GM18502 (cell line): ENCODE measurements around the gene RNF26.
A peak's percentile ranks its signal among the peaks of the same experiment; 100 is the strongest.

Experiments
- ATAC-seq: cut with Tn5 transposase; IDR thresholded peaks from one replicate; pipeline ENCODE4 v1.9.1; 2021; ENCODE audit warnings: mild to moderate bottlenecking; ENCODE audit not compliant: unreplicated experiment, poor library complexity

RNF26 gene

GRCh38 chr11:119334174-119334930, at the start of gene RNF26:
Gene RNF26 (plus strand): TSS chr11:119334527. CDS start chr11:119335123, 596 bp downstream.
- peak; percentile 93 for ATAC-seq

- ATAC-seq, result no peak
These were observed 48.9 kb upstream of the RNF26 start for GRCh38 chr11:119285431-119285830.

- no peak for ATAC-seq
These were observed 46.1 kb upstream of the RNF26 start for GRCh38 chr11:119288219-119288618.

GRCh38 chr11:119290894-119291497, 43.3 kb upstream of the RNF26 start:
- ATAC-seq, result no peak

GRCh38 chr11:119293461-119293860, 40.9 kb upstream of the RNF26 start:
- ATAC-seq, result no peak

- ATAC-seq, result no peak
These were observed 39.1 kb upstream of the RNF26 start for GRCh38 chr11:119295178-119295577.

GRCh38 chr11:119297938-119298337, 36.4 kb upstream of the RNF26 start:
- ATAC-seq, result no peak

- no peak for ATAC-seq
These were observed 35.6 kb upstream of the RNF26 start for GRCh38 chr11:119298726-119299125.

GRCh38 chr11:119299416-119299815, 34.9 kb upstream of the RNF26 start:
- ATAC-seq, result no peak

GRCh38 chr11:119300198-119300964, 33.9 kb upstream of the RNF26 start:
- ATAC-seq, result no peak

GRCh38 chr11:119303227-119303718, 31.1 kb upstream of the RNF26 start:
- no peak for ATAC-seq

GRCh38 chr11:119305556-119306372, 28.6 kb upstream of the RNF26 start:
- no peak for ATAC-seq

GRCh38 chr11:119306373-119306890, 27.9 kb upstream of the RNF26 start:
- no peak for ATAC-seq

- ATAC-seq, result no peak
These were observed 27.1 kb upstream of the RNF26 start for GRCh38 chr11:119307219-119307618.

- no peak for ATAC-seq
These were observed 26.4 kb upstream of the RNF26 start for GRCh38 chr11:119307974-119308373.

GRCh38 chr11:119309411-119309810, 24.9 kb upstream of the RNF26 start:
- no peak for ATAC-seq

- ATAC-seq, result no peak
These were observed 24.2 kb upstream of the RNF26 start for GRCh38 chr11:119309953-119310681.

- no peak for ATAC-seq
These were observed 23.7 kb upstream of the RNF26 start for GRCh38 chr11:119310682-119311052.

- no peak for ATAC-seq
These were observed 19.6 kb upstream of the RNF26 start for GRCh38 chr11:119314726-119315125.
